Measurements from ENCODE around the gene SIRT4. TPM values are rescaled to one million over a fixed set of nuclear protein-coding genes. Genes with fewer than 3 reads are reported as not detected.
"Not testable (repeated sequence)": the region's sequence is repeated elsewhere in the genome, so short reads cannot be mapped to it uniquely, and the experiment has no call there.

Gene SIRT4
- total and polyA plus RNA-seq, 2 of the 4 experiments (the other 2 are of a cell fraction) = 0.87 to 2.0 TPM

DNA sequence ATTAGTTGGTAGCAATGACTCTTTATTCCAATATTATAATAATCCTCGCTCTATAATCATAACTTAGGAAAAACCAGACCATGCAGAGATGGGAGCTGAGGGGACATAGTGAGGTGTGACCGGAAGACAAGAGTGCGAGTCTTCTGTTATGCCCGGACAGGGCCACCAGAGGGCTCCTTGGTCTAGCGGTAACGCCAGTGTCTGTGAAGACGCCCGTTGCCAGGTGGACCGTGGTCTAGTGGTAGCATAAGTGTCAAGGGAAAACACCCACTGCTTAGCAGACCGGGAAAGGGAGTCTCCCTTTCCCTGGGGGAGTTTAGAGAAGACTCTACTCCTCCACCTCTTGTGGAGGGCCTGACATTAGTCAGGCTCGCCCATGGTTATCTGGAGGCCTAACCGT is 33.3 kb downstream of the SIRT4 start:
- intact Hi-C loops (cut with micrococcal nuclease) = loop anchor here (1.0 kb wide), 1 partner anchor 95 kb away; no protein-coding TSS in a partner anchor
- H4K5ac ChIP-seq (ENCODE audit: low read depth, low read length); H3K9me1 ChIP-seq (ENCODE audit: insufficient read depth, low read length); H2BK20ac ChIP-seq (ENCODE audit: low read depth, low read length); ATAC-seq (ENCODE audit: low read depth); H3K79me1 ChIP-seq (ENCODE audit: low read depth in 1 of 2, low read length in 2 of 2); H3K4ac ChIP-seq (ENCODE audit: low read depth, low read length); H2BK5ac ChIP-seq (ENCODE audit: low read depth, low read length, poor library complexity, severe bottlenecking); POLR2A ChIA-PET (ENCODE audit: unreplicated experiment); H3K36me3 ChIP-seq (ENCODE audit: control insufficient read depth, insufficient read depth, low read length); H3K4me1 ChIP-seq (ENCODE audit: control insufficient read depth, insufficient read depth, low read length); CTCF ChIA-PET; H4K91ac ChIP-seq (ENCODE audit: insufficient read depth, low read depth, low read length); H3K18ac ChIP-seq (ENCODE audit: low read depth, low read length); H3K14ac ChIP-seq (replicated peaks; ENCODE audit: low read depth, low read length); H3K4me3 ChIP-seq (ENCODE audit: insufficient read depth, low read depth, low read length); H2BK15ac ChIP-seq (ENCODE audit: low read depth, low read length); H4K20me1 ChIP-seq (ENCODE audit: insufficient read depth, low read length); H3K9ac ChIP-seq (ENCODE audit: low read depth, low read length); H2AK9ac ChIP-seq (replicated peaks; ENCODE audit: low read depth, low read length, poor library complexity); H2AFZ ChIP-seq (replicated peaks; ENCODE audit: low read length, poor library complexity); BruUV-seq (replicated peaks); H3K23ac ChIP-seq (ENCODE audit: low read depth, low read length); H4K8ac ChIP-seq (ENCODE audit: low read depth in 2 of 2, low read length in 2 of 2); H3K4me2 ChIP-seq (ENCODE audit: low read depth, low read length); dilution Hi-C loops (cut with HindIII; ENCODE audit: low sequenced_read_pairs, unreplicated experiment); H3K27ac ChIP-seq (ENCODE audit: insufficient read depth, low read length); H3K56ac ChIP-seq (ENCODE audit: extremely low read depth, insufficient read depth, low read length); H2AK5ac ChIP-seq (ENCODE audit: low read depth, low read length); H3K9me3 ChIP-seq (ENCODE audit: control insufficient read depth, insufficient read depth, low read length); H2BK120ac ChIP-seq (ENCODE audit: low read depth, low read length): not testable (repeated sequence)
- WGBS, 2 experiments (ENCODE audit: extremely low coverage in 2 of 2, insufficient read length in 1 of 2) = no CpG with 5 or more reads among the region's 12 CpGs
- in situ Hi-C loops (cut with MboI; ENCODE audit: low sequenced_read_pairs) = loop anchor here (25.0 kb wide), 1 partner anchor 102 kb away; the partner anchor contains the start of genes COX6A1, GATC and TRIAP1
- H3K27me3 ChIP-seq (ENCODE audit: control insufficient read depth, insufficient read depth, low read length) = peaks cover 15% of the 10 kb centered on the region
- DNase-seq = peak; percentile 32
- TF ChIP-seq CTCF (conservative IDR thresholded peaks at IDR 0.05; ENCODE audit: low read depth, low read length) = peak; percentile 58
- TF ChIP-seq RAD21 (IDR thresholded peaks at IDR 0.05; ENCODE audit: low read length) = peak; percentile 61
- peak; percentile 55 for TF ChIP-seq SMC3 (IDR thresholded peaks at IDR 0.05; ENCODE audit: low read depth, low read length)

DNA sequence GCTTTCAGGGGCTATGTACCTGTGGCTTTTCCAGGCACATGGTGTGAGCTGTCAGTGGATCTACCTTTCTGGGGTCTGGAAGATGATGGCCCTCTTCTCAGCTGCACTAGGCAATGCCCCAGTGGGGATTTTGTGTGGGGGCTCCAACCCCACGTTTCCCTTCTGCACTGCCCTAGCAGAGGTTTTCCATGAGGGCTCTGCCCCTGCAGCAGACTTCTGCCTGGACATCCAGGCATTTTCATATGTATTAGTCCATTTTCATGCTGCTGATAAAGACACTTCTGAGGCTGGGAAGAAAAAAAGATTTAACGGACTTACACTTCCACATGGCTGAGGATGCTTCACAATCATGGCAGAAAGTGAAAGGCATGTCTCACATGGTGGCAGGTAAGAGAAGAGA is 34.3 kb downstream of the SIRT4 start:
- H2AK9ac ChIP-seq (replicated peaks; ENCODE audit: low read depth, low read length, poor library complexity); H4K5ac ChIP-seq (ENCODE audit: low read depth, low read length); H3K9ac ChIP-seq (ENCODE audit: low read depth, low read length); H4K91ac ChIP-seq (ENCODE audit: insufficient read depth, low read depth, low read length); H2BK120ac ChIP-seq (ENCODE audit: low read depth, low read length); H2BK5ac ChIP-seq (ENCODE audit: low read depth, low read length, poor library complexity, severe bottlenecking); H4K8ac ChIP-seq (ENCODE audit: low read depth in 2 of 2, low read length in 2 of 2); DNase-seq; H3K23ac ChIP-seq (ENCODE audit: low read depth, low read length); H4K20me1 ChIP-seq (ENCODE audit: insufficient read depth, low read length); H3K4me3 ChIP-seq (ENCODE audit: insufficient read depth, low read depth, low read length); H2BK15ac ChIP-seq (ENCODE audit: low read depth, low read length); H3K9me3 ChIP-seq (ENCODE audit: control insufficient read depth, insufficient read depth, low read length); H3K18ac ChIP-seq (ENCODE audit: low read depth, low read length); H3K9me1 ChIP-seq (ENCODE audit: insufficient read depth, low read length); H3K56ac ChIP-seq (ENCODE audit: extremely low read depth, insufficient read depth, low read length); H2BK20ac ChIP-seq (ENCODE audit: low read depth, low read length); H3K27ac ChIP-seq (ENCODE audit: insufficient read depth, low read length); H3K4me2 ChIP-seq (ENCODE audit: low read depth, low read length); BruUV-seq (replicated peaks); H3K4ac ChIP-seq (ENCODE audit: low read depth, low read length); H3K14ac ChIP-seq (replicated peaks; ENCODE audit: low read depth, low read length); H3K4me1 ChIP-seq (ENCODE audit: control insufficient read depth, insufficient read depth, low read length); dilution Hi-C loops (cut with HindIII; ENCODE audit: low sequenced_read_pairs, unreplicated experiment); CTCF ChIA-PET; H2AFZ ChIP-seq (replicated peaks; ENCODE audit: low read length, poor library complexity); H2AK5ac ChIP-seq (ENCODE audit: low read depth, low read length); H3K36me3 ChIP-seq (ENCODE audit: control insufficient read depth, insufficient read depth, low read length); H3K79me1 ChIP-seq (ENCODE audit: low read depth in 1 of 2, low read length in 2 of 2); intact Hi-C loops (cut with micrococcal nuclease); POLR2A ChIA-PET (ENCODE audit: unreplicated experiment); ATAC-seq (ENCODE audit: low read depth): not testable (repeated sequence)
- in situ Hi-C loops (cut with MboI; ENCODE audit: low sequenced_read_pairs) = loop anchor here (25.0 kb wide), 1 partner anchor 101 kb away; the partner anchor contains the start of genes COX6A1, GATC and TRIAP1
- WGBS, 2 experiments (ENCODE audit: extremely low coverage in 2 of 2, insufficient read length in 1 of 2) = no CpG with 5 or more reads among the region's 2 CpGs
- peaks cover 17% of the 10 kb centered on the region for H3K27me3 ChIP-seq (ENCODE audit: control insufficient read depth, insufficient read depth, low read length)
